Tibial nerve (tissue), 4 donors: Measurements from ENCODE around the gene POPDC2. TPM values are rescaled to one million over a fixed set of nuclear protein-coding genes. Genes with fewer than 3 reads are reported as not detected.

Source experiments
- DNase-seq, 2 donors: peaks; one replicate each; pipeline ENCODE4 v3.0.0-alpha.2; 2019; ENCODE audit warnings: low spot score in 2 of 2
- H3K27ac ChIP-seq, 4 donors: fragments of 200-600 bp; sonication (generic) in 3 of 4; one replicate each; pipeline ENCODE4 v1.5.1; 2017 to 2019; ENCODE audit warnings: mild to moderate bottlenecking in 1 of 4
- H3K27me3 ChIP-seq, 2 donors: fragments of 200-600 bp; sonication (generic) in 1 of 2; one replicate each; pipeline versions ENCODE4 v1.5.1 to v1.6.0; 2017 to 2019
- H3K36me3 ChIP-seq, 3 donors: fragments of 200-600 bp; sonication (generic); one replicate each; pipeline ENCODE4 v1.5.1; 2018 to 2019
- H3K4me1 ChIP-seq, 4 donors: fragments of 200-600 bp; sonication (generic) in 3 of 4; one replicate each; pipeline ENCODE4 v1.5.1; 2017 to 2019
- H3K4me3 ChIP-seq, 4 donors: fragments of 200-600 bp; sonication (generic) in 3 of 4; one replicate each; pipeline ENCODE4 v1.5.1; 2017 to 2019; ENCODE audit warnings: mild to moderate bottlenecking in 1 of 4, moderate library complexity in 1 of 4
- H3K9me3 ChIP-seq, 4 donors: fragments of 200-600 bp; sonication (generic) in 3 of 4; one replicate each; pipeline ENCODE4 v1.5.1; 2017 to 2019
- EP300 ChIP-seq, 2 donors: sonication (generic); formaldehyde crosslinking; IDR thresholded peaks; one replicate each; pipeline ENCODE4 v1.6.1; 2017; ENCODE audit warnings: antibody characterized with exemption in 2 of 2, mild to moderate bottlenecking in 1 of 2
- POLR2A ChIP-seq, 2 donors: fragments of 450-650 bp; IDR thresholded peaks; one replicate each; pipeline ENCODE4 v1.6.1; 2017; ENCODE audit warnings: antibody characterized with exemption in 2 of 2, mild to moderate bottlenecking in 2 of 2, moderate library complexity in 2 of 2
- WGBS, 2 donors: methylation state at CpG; one replicate each; pipeline ENCODE4 v1.1.5; 2018; 5-methylcytosine and 5-hydroxymethylcytosine counted together
- total RNA-seq, 4 donors: library from RNA; depleted of rRNA; stranded (reverse); fragments of >200 nt; gene quantifications; one replicate each; pipeline ENCODE4 v1.1.0, GENCODE V29; 2016
- TF ChIP-seq, protein P1 (sequence below), 5 experiments: fragments of 200-600 bp in 3 of 5; fragments of 450-650 bp in 2 of 5; sonication (generic) in 3 of 5; IDR thresholded peaks; one replicate each; pipeline ENCODE4 v1.5.1; 2016 to 2019; ENCODE audit warnings: antibody characterized with exemption in 5 of 5, mild to moderate bottlenecking in 3 of 5, moderate library complexity in 2 of 5

POPDC2 gene
- total RNA-seq, 4 donors from 2014 or later, result 0.90 to 3.3 (median 2.5) TPM

DNA sequence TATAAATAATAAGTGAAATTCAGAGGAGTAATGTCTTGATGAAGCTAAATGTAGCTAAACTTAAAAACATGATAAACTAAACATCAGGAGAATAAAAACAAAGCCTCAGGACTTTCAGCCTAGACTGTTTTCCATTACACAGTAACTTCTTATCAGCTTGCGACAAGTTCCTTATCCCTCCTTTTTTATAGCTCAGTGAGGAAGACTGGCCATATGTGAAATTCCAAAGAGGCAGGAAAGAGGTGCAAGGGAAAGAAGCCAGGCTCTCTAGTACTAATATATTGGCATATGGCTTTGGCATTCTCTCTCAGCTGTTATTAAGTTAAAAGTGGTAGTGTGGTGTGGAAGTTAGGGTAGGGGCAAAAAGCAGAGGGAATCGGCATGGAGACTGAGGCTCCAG lies 12.4 kb upstream of the POPDC2 start:
- Histone ChIP-seq H3K27me3 (no peaks in the 10 kb centered on the region), H3K27ac (no peak overlapping the region), H3K4me1 (peaks cover 0 to 33% (median 13%) of the 10 kb centered on the region in 4 donors), H3K9me3 (no peaks in the 10 kb centered on the region), H3K36me3 (peaks cover 0 to 57% (median 13%) of the 10 kb centered on the region in 3 donors), H3K4me3 (no peak overlapping the region)
- DNase-seq, result no peak
- WGBS, 2 donors, result 85 to 89% methylated on average over 2 of the region's 2 CpGs
- TF ChIP-seq POLR2A (IDR thresholded peaks at IDR 0.05) (no peak), EP300 (IDR thresholded peaks at IDR 0.05) (no peak)
- TF ChIP-seq, protein P1, sequence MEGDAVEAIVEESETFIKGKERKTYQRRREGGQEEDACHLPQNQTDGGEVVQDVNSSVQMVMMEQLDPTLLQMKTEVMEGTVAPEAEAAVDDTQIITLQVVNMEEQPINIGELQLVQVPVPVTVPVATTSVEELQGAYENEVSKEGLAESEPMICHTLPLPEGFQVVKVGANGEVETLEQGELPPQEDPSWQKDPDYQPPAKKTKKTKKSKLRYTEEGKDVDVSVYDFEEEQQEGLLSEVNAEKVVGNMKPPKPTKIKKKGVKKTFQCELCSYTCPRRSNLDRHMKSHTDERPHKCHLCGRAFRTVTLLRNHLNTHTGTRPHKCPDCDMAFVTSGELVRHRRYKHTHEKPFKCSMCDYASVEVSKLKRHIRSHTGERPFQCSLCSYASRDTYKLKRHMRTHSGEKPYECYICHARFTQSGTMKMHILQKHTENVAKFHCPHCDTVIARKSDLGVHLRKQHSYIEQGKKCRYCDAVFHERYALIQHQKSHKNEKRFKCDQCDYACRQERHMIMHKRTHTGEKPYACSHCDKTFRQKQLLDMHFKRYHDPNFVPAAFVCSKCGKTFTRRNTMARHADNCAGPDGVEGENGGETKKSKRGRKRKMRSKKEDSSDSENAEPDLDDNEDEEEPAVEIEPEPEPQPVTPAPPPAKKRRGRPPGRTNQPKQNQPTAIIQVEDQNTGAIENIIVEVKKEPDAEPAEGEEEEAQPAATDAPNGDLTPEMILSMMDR (IDR thresholded peaks at IDR 0.05), result no peak

DNA sequence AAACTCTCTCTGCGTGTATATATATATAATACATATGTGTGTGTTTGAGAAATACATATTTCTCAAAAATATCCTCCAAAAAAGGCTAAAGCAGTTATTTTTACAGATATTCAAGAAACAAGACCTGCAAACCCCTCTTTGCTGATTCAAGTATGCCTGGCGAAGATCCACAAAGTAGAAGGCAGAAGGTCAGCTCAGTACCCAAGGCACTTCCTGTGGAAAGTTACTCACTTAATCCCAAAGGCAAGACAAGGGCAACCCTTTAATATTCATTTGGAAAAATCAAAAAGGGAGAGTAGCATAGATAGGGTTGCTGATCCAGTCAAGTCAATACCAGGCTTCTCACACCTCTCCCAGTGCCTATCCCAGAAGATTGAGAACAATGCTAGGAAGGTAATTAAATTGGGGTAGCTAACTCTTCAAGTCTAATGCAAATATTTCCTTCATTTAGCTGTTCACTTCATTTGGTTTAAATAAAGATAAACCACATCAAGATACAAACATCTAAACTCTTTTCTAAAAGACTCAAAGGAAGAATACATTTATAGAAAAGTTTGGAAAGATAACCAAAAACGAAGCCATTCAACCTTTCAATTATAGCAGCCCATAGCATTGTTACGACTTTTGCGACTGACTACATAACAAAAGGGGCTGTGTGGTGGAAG lies 9.6 kb upstream of the POPDC2 start:
- no peaks in the 10 kb centered on the region for H3K27me3 ChIP-seq
- no peak for TF ChIP-seq EP300 (IDR thresholded peaks at IDR 0.05)
- no peak for TF ChIP-seq POLR2A (IDR thresholded peaks at IDR 0.05)
- TF ChIP-seq, protein P1 (IDR thresholded peaks at IDR 0.05), result no peak
- no peak for DNase-seq
- no peaks in the 10 kb centered on the region for H3K9me3 ChIP-seq
- H3K4me1 ChIP-seq, result peaks cover 0 to 14% (median 1%) of the 10 kb centered on the region in 4 donors
- WGBS, 2 donors, result 84% methylated on average over 5 of the region's 5 CpGs
- H3K27ac ChIP-seq, result peak overlapping the region in 1 of 4 donors; percentile 48
- H3K4me3 ChIP-seq, result no peak overlapping the region
- H3K36me3 ChIP-seq, result peaks cover 0 to 67% (median 13%) of the 10 kb centered on the region in 3 donors

DNA sequence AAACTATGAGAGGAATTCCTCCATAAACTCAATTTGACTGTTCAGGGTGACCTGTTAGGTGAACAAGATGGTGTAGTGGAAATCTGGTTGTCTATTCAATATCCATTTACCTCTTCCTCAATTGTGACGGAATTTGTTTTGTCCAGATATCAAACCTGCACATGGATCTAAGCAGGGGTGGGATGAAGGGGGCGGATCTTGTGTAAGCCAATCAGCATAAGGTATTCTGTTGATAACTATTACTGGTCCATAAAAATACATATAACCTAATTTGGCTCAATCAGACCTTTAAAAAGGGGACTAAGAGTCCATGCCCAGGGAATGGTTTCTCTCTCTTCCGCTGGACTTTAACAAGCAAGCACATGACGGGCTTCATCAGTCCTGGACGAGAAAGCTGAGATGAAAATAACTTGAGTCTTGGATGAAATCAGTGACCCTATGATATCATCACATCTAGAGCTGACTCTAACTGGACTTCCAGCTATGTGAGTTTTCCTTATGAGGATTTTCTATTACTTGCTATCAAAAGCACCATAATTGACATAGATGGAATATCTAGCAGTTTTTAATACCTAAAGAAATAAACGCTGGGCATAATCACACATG lies 5.7 kb upstream of the POPDC2 start:
- Histone ChIP-seq H3K27ac (no peak overlapping the region), H3K27me3 (no peaks in the 10 kb centered on the region), H3K9me3 (no peaks in the 10 kb centered on the region), H3K4me3 (no peak overlapping the region), H3K4me1 (peaks cover 0 to 19% (median under 1%) of the 10 kb centered on the region in 4 donors), H3K36me3 (peaks cover 0 to 28% (median 9%) of the 10 kb centered on the region in 3 donors)
- 84 to 91% methylated on average over 6 of the region's 6 CpGs for WGBS, 2 donors
- DNase-seq, result no peak
- TF ChIP-seq, protein P1 (IDR thresholded peaks at IDR 0.05), result no peak
- no peak for TF ChIP-seq POLR2A (IDR thresholded peaks at IDR 0.05)
- no peak for TF ChIP-seq EP300 (IDR thresholded peaks at IDR 0.05)

DNA sequence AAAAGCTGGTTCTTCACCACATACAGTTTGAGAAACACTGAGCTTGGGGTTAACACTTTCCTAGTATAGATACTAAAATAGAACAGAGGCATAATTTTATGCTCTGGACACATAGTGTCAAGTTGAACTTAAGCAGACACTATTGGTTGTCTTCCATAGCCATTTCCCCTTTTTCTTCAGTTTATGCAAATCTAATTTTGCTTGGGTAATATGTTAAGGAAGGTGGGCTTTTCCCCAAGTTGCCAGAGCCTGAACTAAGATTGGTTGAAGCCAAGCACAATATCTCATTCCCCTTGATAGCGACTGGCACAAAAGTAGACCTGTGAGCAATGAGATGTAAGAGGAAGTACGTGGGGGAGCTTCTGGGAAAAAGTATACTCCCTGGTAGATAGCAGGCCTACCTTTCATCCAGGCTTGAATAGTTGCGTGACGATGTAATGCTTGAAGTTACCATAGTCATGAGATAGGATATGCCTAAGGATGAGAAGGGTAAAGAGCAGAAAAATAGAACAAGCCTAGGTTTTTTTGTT lies 4.5 kb upstream of the POPDC2 start:
- no peak for DNase-seq
- Histone ChIP-seq H3K4me3 (no peak overlapping the region), H3K9me3 (no peaks in the 10 kb centered on the region), H3K27ac (peak overlapping the region in 1 of 4 donors; percentile 60), H3K36me3 (peaks cover 0 to 28% (median 9%) of the 10 kb centered on the region in 3 donors), H3K4me1 (peaks cover 0 to 16% (median 2%) of the 10 kb centered on the region in 4 donors), H3K27me3 (no peaks in the 10 kb centered on the region)
- WGBS, 2 donors, result 86 to 87% methylated on average over 4 of the region's 4 CpGs
- no peak for TF ChIP-seq EP300 (IDR thresholded peaks at IDR 0.05)
- TF ChIP-seq, protein P1 (IDR thresholded peaks at IDR 0.05), result no peak

DNA sequence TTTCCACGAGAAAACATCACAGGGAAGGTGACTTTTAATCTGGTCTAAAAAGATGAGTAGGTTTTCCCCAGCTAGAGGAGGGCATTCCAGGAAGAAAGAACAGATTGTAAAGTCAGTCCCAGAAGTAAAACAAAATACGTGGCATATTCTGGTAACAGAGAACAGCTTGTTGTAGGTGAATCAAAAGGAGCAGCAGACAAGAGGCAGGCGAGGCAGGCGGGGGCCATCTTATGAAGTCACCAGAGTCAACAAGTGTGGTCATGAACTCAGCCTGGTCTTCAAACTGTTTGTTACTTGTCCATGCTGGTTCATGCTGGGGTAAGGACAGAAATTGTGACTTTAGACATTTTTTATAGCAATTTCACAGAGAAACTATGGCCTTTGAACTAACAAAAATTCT lies 4.0 kb upstream of the POPDC2 start:
- H3K27ac ChIP-seq, result peak overlapping the region in 1 of 4 donors; percentile 60
- H3K4me1 ChIP-seq, result peaks cover 0 to 12% (median 2%) of the 10 kb centered on the region in 4 donors
- no peak for DNase-seq
- H3K4me3 ChIP-seq, result no peak overlapping the region
- WGBS, 2 donors, result 39 to 70% methylated on average over 4 of the region's 4 CpGs
- no peaks in the 10 kb centered on the region for H3K9me3 ChIP-seq
- no peak for TF ChIP-seq POLR2A (IDR thresholded peaks at IDR 0.05)
- no peak for TF ChIP-seq EP300 (IDR thresholded peaks at IDR 0.05)
- TF ChIP-seq, protein P1 (IDR thresholded peaks at IDR 0.05), result no peak
- H3K36me3 ChIP-seq, result peaks cover 0 to 32% (median 8%) of the 10 kb centered on the region in 3 donors
- no peaks in the 10 kb centered on the region for H3K27me3 ChIP-seq
